HG02840 (cell line): Measurements from ENCODE around the gene PNMA8C.
"Not testable (repeated sequence)": the region's sequence is repeated elsewhere in the genome, so short reads cannot be mapped to it uniquely, and the experiment has no call there.

ENCODE experiments used
- ATAC-seq: cut with Tn5 transposase; IDR thresholded peaks from one replicate; pipeline ENCODE4 v1.9.1; 2021; ENCODE audit warnings: mild to moderate bottlenecking, moderate library complexity, moderate number of reproducible peaks; ENCODE audit not compliant: unreplicated experiment, low FRiP score

The PNMA8C gene

GRCh38 chr19:46412650-46413261, 16.0 kb downstream of the PNMA8C start:
- no peak for ATAC-seq

- ATAC-seq, result no peak
These were observed 16.6 kb downstream of the PNMA8C start for GRCh38 chr19:46411925-46412649.

- no peak for ATAC-seq
These were observed 17.4 kb downstream of the PNMA8C start for GRCh38 chr19:46411088-46411924.

- ATAC-seq, result no peak
These were observed 18.3 kb downstream of the PNMA8C start for GRCh38 chr19:46410205-46411087.

DNA sequence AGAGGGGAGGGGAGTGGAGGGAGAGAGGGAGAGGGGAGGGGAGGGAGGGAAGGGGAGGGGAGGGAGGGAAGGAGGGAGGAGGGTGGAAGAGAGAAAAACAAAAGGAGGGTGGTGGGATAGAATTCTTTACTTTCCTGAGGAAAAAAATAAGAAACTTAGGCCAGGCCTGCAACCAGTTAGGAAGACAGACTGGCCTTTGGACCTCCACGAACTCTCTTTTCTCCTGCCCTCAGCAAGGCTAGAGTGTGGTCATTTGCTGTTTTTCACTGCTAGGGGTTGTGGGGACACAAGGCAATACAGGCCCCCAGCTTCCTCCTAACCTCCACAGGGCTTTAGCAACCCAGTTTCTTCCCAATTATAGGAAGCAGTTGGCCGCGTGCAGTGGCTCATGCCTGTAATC, 19.5 kb downstream of the PNMA8C start:
- no peak for ATAC-seq

GRCh38 chr19:46408664-46409039, 20.1 kb downstream of the PNMA8C start:
- no peak for ATAC-seq

DNA sequence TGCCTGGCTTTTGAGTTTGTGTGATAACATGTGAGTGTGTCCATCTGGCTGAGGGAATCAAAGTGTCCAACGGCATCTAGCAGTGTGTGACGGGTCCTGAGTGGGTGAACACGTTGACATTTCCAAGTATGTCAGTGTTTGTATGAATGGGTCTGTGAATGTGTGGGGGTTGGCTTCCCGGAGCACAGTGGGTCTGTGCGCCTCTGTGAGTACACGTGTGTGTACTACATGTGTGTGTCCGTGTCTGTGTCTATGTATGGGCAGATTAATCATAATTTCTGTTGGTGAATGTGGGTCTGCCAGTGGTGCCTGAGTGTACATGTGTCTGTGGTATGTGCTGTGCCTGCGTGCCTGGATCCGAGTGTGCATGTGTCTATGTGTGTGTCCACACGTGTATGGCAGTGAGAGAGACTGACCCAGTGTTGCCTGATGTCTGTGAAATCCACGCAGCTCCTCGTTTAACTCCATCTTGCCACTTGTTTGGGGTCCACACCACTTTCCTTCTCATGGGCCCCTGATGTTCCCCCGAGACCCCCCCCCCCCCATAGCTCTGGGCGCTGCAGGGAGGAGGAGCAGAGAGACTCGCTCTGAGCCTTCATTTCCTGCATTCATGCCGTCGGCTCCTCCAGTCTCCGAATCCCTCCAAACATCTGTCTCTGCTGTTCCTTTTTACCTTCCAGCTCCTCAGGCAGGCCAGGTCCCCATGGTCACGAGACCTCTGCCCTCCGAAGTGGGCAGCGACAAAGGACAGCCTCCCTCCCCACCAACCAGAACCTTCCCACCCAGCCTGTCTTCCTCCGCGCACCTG, 20.7 kb downstream of the PNMA8C start:
- no peak for ATAC-seq

DNA sequence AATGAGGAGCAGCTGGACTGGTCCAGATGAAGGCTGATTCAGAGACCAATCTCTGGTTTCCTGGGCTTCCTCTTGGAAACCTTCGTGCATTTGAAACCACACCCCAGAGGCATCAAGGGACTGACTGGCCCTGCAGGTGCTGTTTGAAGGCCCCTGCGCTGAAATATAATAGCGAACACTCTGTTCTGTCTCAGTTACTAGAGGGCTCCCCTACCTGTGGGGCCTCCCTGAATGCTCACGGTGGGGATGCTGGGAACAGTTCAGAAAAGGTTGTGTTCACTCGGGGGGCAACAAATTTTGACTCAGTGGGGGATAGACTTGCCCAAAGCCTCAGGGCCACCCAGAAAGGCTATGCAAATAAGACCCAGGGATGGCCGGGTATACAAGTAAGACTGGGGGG, 21.8 kb downstream of the PNMA8C start:
- no peak for ATAC-seq

- ATAC-seq, result no peak
These were observed 23.8 kb downstream of the PNMA8C start for GRCh38 chr19:46404753-46405468.

GRCh38 chr19:46404055-46404752, 24.5 kb downstream of the PNMA8C start:
- ATAC-seq, result no peak

- ATAC-seq, result no peak
These were observed 26.0 kb downstream of the PNMA8C start for GRCh38 chr19:46402725-46403124.

DNA sequence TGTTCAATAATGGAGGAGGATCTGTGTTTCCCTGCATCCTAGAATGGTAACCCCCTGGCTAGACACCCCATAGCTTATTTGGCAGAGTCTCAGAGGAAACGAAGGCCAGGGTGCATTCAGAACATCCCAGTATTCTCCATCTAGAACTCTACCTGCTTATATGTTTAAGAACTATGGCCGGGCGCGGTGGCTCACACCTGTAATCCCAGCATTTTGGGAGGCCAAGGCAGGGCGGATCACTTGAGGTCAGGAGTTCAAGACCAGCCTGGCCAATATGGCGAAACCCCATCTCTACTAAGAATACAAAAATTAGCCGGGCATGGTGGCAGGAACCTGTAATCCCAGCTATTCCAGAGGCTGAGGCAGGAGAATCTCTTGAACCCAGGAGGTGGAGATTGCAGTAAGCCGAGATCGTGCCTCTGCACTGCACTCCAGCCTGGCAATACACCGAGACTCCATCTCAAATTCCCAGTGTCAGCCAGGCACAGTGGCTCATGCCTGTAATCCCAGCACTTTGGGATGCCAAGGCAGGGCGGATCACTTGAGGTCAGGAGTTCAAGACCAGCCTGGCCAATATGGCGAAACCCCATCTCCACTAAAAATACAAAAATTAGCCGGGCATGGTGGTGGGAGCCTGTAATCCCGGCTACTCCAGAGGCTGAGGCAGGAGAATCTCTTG, 30.8 kb downstream of the PNMA8C start:
- ATAC-seq, result not testable (repeated sequence)

- no peak for ATAC-seq
These were observed 34.3 kb downstream of the PNMA8C start for GRCh38 chr19:46394402-46394797.

DNA sequence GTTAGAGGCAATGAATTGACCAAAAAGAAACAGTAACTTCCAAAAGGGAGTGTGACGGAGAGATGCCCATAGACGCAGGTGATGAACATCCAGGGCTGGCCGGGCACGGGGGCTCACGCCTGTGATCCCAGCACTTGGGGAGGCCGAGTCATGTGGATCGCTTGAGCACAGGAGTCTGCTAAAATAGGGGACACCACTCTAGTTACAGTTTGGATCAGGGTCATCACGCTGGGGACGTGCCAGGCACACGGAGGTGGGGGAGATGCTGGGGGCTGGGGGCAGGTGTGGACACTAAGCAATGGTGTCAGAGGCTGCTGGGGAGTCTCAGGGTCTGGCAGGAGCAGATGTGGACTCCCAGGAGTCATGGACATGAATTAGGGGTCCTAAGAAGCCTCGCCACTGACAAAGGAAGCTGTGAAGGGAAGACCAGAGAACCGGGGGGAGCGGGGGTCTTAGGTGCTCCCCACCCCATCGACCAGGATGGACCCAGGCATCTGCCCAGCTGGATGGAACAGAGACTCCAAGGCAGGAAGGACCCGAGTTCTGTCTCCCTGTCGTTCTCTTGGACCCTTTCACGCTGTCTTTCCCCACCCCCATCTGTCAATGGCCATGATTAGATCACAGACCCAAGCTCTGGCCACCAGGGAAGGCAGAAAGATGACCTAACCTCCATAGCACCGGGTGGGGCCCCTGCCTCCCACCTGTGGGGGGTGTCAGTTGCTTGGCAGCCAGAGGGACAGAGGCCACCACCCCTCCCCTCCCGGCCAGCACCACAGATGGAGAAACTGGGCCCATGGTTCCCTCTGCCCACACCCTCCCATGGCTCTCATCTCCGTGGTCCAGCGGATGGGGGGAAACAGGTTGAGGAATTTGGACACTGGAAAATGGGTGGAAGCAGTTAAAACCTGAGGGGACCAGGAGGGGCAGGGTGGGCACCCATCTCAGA, 35.0 kb downstream of the PNMA8C start:
- ATAC-seq, result no peak

DNA sequence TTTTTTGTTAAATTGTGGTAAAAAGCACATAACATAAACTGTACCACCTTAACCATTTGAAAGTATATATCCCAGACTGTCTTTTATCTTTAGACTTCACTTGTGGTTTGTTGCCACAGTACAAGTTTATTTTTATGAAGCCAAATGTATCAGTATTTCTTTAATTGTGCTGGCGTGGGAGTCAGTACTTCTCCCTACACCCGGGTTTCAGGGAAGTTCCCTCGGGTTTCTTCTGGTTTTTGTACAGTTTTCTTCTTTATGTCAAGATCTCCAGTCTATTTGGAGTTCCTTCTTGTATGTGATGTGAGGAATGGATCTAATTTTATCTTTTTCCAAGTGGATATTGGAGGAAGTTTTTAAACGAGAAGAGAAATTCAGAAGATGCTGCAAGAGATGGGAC, 35.9 kb downstream of the PNMA8C start:
- no peak for ATAC-seq

DNA sequence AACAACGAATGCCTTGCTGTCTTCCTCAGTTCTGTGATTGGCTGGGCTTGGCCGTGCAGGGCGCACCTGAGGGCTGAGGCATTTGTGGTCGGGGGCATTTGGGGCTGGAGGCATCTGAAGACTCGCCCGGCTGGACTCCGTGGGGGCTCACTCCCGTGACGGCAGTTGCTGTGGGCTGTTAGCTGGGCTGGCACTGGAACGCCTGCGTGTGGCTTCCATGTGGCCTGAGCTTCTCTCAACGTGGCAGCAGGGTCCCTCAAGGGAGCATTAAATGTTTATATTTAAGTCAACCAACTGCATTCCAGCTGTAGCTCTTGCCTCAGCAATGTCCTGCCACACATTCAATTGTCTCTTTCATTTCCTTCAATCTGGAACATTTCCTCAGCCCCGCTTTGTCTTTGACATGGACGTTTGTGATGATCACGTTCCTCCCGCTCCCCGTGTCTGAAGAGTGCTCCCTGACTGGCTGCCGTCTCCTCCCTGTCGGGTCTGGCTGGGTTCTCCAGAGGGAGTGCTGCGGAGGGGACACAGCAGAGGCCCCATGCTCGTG, 36.4 kb downstream of the PNMA8C start:
- ATAC-seq, result no peak
